ENCODE results near the gene MPC1. TPM values are rescaled to one million over a fixed set of nuclear protein-coding genes. Genes with fewer than 3 reads are reported as not detected.

MPC1 gene
- total and polyA plus RNA-seq, 2 donors (not counting 3 experiments of a cell fraction or from before 2014, with no cell fraction given) = 15.5 to 17.5 TPM

- DNase-seq (ENCODE audit: low read depth, low spot score) = no peak
- TF ChIP-seq EZH2 (IDR thresholded peaks at IDR 0.05; ENCODE audit: borderline replicate concordance, low read depth, low read length, severe bottlenecking) = no peak
- no peak for TF ChIP-seq POLR2AphosphoS5 (IDR thresholded peaks at IDR 0.05; ENCODE audit: insufficient read depth, low read depth, low read length)
- TF ChIP-seq FOS (IDR thresholded peaks at IDR 0.05; ENCODE audit: borderline replicate concordance, insufficient read depth, low read length) = no peak
- TF ChIP-seq JUN (IDR thresholded peaks at IDR 0.05; ENCODE audit: borderline replicate concordance, insufficient read depth, insufficient read length, low read depth) = no peak
- no peak for TF ChIP-seq MAX (IDR thresholded peaks at IDR 0.05; ENCODE audit: insufficient read depth, insufficient read length)
- TF ChIP-seq POLR2A (IDR thresholded peaks at IDR 0.05; ENCODE audit: low read depth, low read length) = no peak
- TF ChIP-seq GATA2 (IDR thresholded peaks at IDR 0.05; ENCODE audit: insufficient read depth, insufficient read length, low read depth, low read length) = no peak
- no peak for TF ChIP-seq MYC (IDR thresholded peaks at IDR 0.05; ENCODE audit: low read depth, low read length)
- TF ChIP-seq, protein P1, sequence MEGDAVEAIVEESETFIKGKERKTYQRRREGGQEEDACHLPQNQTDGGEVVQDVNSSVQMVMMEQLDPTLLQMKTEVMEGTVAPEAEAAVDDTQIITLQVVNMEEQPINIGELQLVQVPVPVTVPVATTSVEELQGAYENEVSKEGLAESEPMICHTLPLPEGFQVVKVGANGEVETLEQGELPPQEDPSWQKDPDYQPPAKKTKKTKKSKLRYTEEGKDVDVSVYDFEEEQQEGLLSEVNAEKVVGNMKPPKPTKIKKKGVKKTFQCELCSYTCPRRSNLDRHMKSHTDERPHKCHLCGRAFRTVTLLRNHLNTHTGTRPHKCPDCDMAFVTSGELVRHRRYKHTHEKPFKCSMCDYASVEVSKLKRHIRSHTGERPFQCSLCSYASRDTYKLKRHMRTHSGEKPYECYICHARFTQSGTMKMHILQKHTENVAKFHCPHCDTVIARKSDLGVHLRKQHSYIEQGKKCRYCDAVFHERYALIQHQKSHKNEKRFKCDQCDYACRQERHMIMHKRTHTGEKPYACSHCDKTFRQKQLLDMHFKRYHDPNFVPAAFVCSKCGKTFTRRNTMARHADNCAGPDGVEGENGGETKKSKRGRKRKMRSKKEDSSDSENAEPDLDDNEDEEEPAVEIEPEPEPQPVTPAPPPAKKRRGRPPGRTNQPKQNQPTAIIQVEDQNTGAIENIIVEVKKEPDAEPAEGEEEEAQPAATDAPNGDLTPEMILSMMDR (IDR thresholded peaks at IDR 0.05; ENCODE audit: extremely low read depth in 1 of 2, insufficient read depth in 1 of 2, low read depth in 1 of 2, low read length in 2 of 2) = no peak
- no peaks in the 10 kb centered on the region for H3K36me3 ChIP-seq (ENCODE audit: control insufficient read depth in 2 of 2, extremely low read depth in 1 of 2, insufficient read depth in 2 of 2, low read length in 2 of 2)
- H3K9me3 ChIP-seq (replicated peaks; ENCODE audit: control insufficient read depth, insufficient read depth, low read length) = no peaks in the 10 kb centered on the region
- no peak overlapping the region for H3K9ac ChIP-seq (replicated peaks; ENCODE audit: extremely low read depth, insufficient read depth, low read length)
- H3K9me1 ChIP-seq (replicated peaks; ENCODE audit: control insufficient read depth, extremely low read depth, insufficient read depth, low read length) = no peaks in the 10 kb centered on the region
- H4K20me1 ChIP-seq (replicated peaks; ENCODE audit: control insufficient read depth, extremely low read depth, insufficient read depth, low read length) = no peaks in the 10 kb centered on the region
- no peaks in the 10 kb centered on the region for H3K79me2 ChIP-seq (ENCODE audit: control insufficient read depth, insufficient read depth, low read length)
- H3K27ac ChIP-seq (ENCODE audit: insufficient read depth, low read depth, low read length) = no peak overlapping the region
- no peaks in the 10 kb centered on the region for H3K4me1 ChIP-seq (ENCODE audit: control insufficient read depth, extremely low read depth, insufficient read depth, low read length)
- intact Hi-C loops (cut with micrococcal nuclease) (no loop called here), dilution Hi-C loops (cut with MboI; ENCODE audit: extremely low pct_ligation_motif_present, low sequenced_read_pairs) (no loop called here)
- CTCF ChIA-PET = no interaction called here
- POLR2A ChIA-PET = no interaction called here
- no peak overlapping the region for H2AFZ ChIP-seq (ENCODE audit: low read depth, low read length)
- no peak overlapping the region for H3K4me2 ChIP-seq (ENCODE audit: insufficient read depth, low read length)
- no peak overlapping the region for H3K4me3 ChIP-seq (replicated peaks in 1 of 3; ENCODE audit: insufficient read depth in 1 of 3, low read depth in 1 of 3, low read length in 3 of 3)
- H3K27me3 ChIP-seq (ENCODE audit: control insufficient read depth in 2 of 2, insufficient read depth in 2 of 2, low read length in 2 of 2) = peaks cover 23 to 42% of the 10 kb centered on the region in 2 experiments
- FAIRE-seq = no peak
- BruUV-seq (replicated peaks) = no TSS peak
Measured at GRCh38 chr6:166353507-166353906, 29.2 kb downstream of the MPC1 start.
